ENCODE data around the gene MAD1L1. TPM values are rescaled to one million over a fixed set of nuclear protein-coding genes. Genes with fewer than 3 reads are reported as not detected.

MAD1L1 gene
- total RNA-seq, 2 donors from 2014 or later, result 59.1 to 61.4 TPM

- Histone ChIP-seq H3K9ac (ENCODE audit: extremely low read depth, low read length, poor library complexity, severe bottlenecking) (no peak overlapping the region), H3K4me3 (ENCODE audit: low read length) (no peak overlapping the region), H3K27ac (ENCODE audit: low read depth, low read length) (no peak overlapping the region), H3K4me1 (ENCODE audit: control insufficient read depth, insufficient read depth, low read length) (no peaks in the 10 kb centered on the region), H3K9me3 (ENCODE audit: control insufficient read depth, low read length) (no peaks in the 10 kb centered on the region), H3K36me3 (ENCODE audit: control insufficient read depth, insufficient read depth, low read length) (peaks cover 4% of the 10 kb centered on the region), H3K27me3 (ENCODE audit: control insufficient read depth, insufficient read depth, low read length, poor library complexity, severe bottlenecking) (no peaks in the 10 kb centered on the region)
- no peaks in the 10 kb centered on the region for H3K4me1 Mint-ChIP-seq
- 93% methylated on average over 11 to 15 of the region's 15 CpGs for WGBS, 2 experiments (ENCODE audit: insufficient coverage in 1 of 2, insufficient read length in 1 of 2)
- no peaks in the 10 kb centered on the region for H3K9me3 Mint-ChIP-seq
- peaks cover 2% of the 10 kb centered on the region for H3K36me3 Mint-ChIP-seq (ENCODE audit: low read depth)
- no peaks in the 10 kb centered on the region for H3K27me3 Mint-ChIP-seq (ENCODE audit: insufficient read depth)
- TF ChIP-seq, protein P1, sequence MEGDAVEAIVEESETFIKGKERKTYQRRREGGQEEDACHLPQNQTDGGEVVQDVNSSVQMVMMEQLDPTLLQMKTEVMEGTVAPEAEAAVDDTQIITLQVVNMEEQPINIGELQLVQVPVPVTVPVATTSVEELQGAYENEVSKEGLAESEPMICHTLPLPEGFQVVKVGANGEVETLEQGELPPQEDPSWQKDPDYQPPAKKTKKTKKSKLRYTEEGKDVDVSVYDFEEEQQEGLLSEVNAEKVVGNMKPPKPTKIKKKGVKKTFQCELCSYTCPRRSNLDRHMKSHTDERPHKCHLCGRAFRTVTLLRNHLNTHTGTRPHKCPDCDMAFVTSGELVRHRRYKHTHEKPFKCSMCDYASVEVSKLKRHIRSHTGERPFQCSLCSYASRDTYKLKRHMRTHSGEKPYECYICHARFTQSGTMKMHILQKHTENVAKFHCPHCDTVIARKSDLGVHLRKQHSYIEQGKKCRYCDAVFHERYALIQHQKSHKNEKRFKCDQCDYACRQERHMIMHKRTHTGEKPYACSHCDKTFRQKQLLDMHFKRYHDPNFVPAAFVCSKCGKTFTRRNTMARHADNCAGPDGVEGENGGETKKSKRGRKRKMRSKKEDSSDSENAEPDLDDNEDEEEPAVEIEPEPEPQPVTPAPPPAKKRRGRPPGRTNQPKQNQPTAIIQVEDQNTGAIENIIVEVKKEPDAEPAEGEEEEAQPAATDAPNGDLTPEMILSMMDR (conservative IDR thresholded peaks at IDR 0.05), result no peak
- H3K27ac Mint-ChIP-seq, result no peak overlapping the region
- no peak overlapping the region for H3K4me3 Mint-ChIP-seq
- no peak for DNase-seq
Measured at GRCh38 chr7:1894906-1895663, 337.7 kb downstream of the MAD1L1 start.

DNA sequence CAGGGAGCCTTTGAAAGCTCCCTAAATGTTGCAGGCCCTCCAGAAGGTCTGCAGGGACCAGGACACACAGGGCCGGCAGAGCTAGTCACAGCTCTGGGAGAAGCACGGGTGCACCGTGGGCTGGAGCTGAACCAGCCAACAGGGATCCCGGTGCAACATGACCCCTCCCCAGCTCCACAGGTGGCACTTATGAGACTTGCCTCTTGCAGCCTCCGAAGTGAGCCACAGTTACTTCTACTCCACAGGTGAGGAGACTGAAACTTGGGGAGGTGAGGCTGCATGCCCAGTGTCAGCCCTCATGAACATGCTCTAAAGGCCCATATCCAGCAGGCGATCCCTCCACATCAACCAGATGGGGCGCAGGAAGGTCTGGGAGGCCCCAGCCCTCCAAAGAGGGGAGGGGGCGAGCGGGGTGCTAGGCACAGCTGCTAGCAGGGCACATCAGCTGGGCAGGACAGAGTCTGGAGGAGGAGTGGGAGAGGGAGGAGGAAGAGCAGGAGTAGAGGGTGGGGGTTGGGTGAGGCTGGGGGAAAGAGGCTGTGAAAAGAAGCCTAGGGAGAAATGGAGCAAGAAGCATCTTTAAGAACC lies 338.3 kb downstream of the MAD1L1 start:
- Histone ChIP-seq H3K9me3 (ENCODE audit: control insufficient read depth, low read length) (no peaks in the 10 kb centered on the region), H3K4me3 (ENCODE audit: low read length) (no peak overlapping the region), H3K36me3 (ENCODE audit: control insufficient read depth, insufficient read depth, low read length) (peaks cover 4% of the 10 kb centered on the region), H3K9ac (ENCODE audit: extremely low read depth, low read length, poor library complexity, severe bottlenecking) (no peak overlapping the region), H3K27me3 (ENCODE audit: control insufficient read depth, insufficient read depth, low read length, poor library complexity, severe bottlenecking) (no peaks in the 10 kb centered on the region), H3K27ac (ENCODE audit: low read depth, low read length) (no peak overlapping the region), H3K4me1 (ENCODE audit: control insufficient read depth, insufficient read depth, low read length) (no peaks in the 10 kb centered on the region)
- Mint-ChIP-seq H3K36me3 (ENCODE audit: low read depth) (peaks cover 2% of the 10 kb centered on the region), H3K4me1 (no peaks in the 10 kb centered on the region), H3K4me3 (no peak overlapping the region), H3K9me3 (no peaks in the 10 kb centered on the region), H3K27me3 (ENCODE audit: insufficient read depth) (no peaks in the 10 kb centered on the region), H3K27ac (no peak overlapping the region)
- 82 to 93% methylated on average over 3 to 9 of the region's 9 CpGs for WGBS, 2 experiments (ENCODE audit: insufficient coverage in 1 of 2, insufficient read length in 1 of 2)
- DNase-seq, result no peak
- TF ChIP-seq, protein P1 (conservative IDR thresholded peaks at IDR 0.05), result no peak

GRCh38 chr7:1893451-1893850 lies 339.3 kb downstream of the MAD1L1 start:
- DNase-seq, result no peak
- no peak overlapping the region for H3K27ac ChIP-seq (ENCODE audit: low read depth, low read length)
- no peaks in the 10 kb centered on the region for H3K4me1 ChIP-seq (ENCODE audit: control insufficient read depth, insufficient read depth, low read length)
- no peaks in the 10 kb centered on the region for H3K27me3 ChIP-seq (ENCODE audit: control insufficient read depth, insufficient read depth, low read length, poor library complexity, severe bottlenecking)
- H3K36me3 Mint-ChIP-seq (ENCODE audit: low read depth), result peaks cover 7% of the 10 kb centered on the region
- H3K9me3 ChIP-seq (ENCODE audit: control insufficient read depth, low read length), result peaks cover under 1% of the 10 kb centered on the region
- WGBS, 2 experiments (ENCODE audit: insufficient coverage in 1 of 2, insufficient read length in 1 of 2), result 96 to 100% methylated on average over 1 to 5 of the region's 5 CpGs
- TF ChIP-seq, protein P1 (conservative IDR thresholded peaks at IDR 0.05), result no peak
- no peak overlapping the region for H3K4me3 ChIP-seq (ENCODE audit: low read length)
- no peak overlapping the region for H3K4me3 Mint-ChIP-seq
- no peaks in the 10 kb centered on the region for H3K4me1 Mint-ChIP-seq
- no peak overlapping the region for H3K9ac ChIP-seq (ENCODE audit: extremely low read depth, low read length, poor library complexity, severe bottlenecking)
- peaks cover 1% of the 10 kb centered on the region for H3K9me3 Mint-ChIP-seq
- H3K36me3 ChIP-seq (ENCODE audit: control insufficient read depth, insufficient read depth, low read length), result peaks cover 5% of the 10 kb centered on the region
- no peak overlapping the region for H3K27ac Mint-ChIP-seq
- H3K27me3 Mint-ChIP-seq (ENCODE audit: insufficient read depth), result no peaks in the 10 kb centered on the region

All from endodermal cell (in vitro differentiated cells).